Epidermal melanocyte (primary cell): ENCODE data around the gene MMP23B.

Source experiments
- DNase-seq: peaks from one replicate; pipeline ENCODE4 v3.0.0; 2011; ENCODE audit warnings: low spot score; ENCODE audit not compliant: insufficient read length

The MMP23B gene

GRCh38 chr1:1602304-1602967, 29.5 kb upstream of the MMP23B start:
- peak; percentile 26 for DNase-seq

DNA sequence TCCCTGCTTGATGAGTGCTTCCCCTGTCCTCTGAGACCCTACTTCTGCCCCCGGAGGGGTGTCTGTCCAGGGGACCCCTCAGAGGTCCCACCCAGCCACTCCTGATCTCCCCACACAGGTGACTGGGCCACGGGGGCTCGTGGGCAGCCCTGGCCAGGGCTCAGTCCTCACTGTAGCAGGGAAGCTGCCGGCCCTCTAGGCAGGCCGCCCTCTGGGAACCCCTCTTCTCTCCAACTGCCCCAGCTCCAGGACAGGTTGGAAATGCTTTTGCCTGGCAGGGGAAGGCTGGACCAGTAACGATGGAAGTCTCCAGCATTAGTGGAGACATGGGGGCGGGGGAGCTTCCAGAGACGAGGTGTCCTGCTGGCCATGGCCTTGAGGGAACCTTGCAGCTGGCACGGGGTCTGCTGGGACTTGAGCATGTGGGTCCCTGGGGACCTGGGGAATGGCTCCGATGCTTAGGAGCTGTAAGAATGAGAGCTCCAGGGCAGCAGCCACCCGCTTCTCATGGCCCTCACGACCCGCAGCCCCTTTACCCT, 28.9 kb upstream of the MMP23B start:
- DNase-seq = peak; percentile 16

DNA sequence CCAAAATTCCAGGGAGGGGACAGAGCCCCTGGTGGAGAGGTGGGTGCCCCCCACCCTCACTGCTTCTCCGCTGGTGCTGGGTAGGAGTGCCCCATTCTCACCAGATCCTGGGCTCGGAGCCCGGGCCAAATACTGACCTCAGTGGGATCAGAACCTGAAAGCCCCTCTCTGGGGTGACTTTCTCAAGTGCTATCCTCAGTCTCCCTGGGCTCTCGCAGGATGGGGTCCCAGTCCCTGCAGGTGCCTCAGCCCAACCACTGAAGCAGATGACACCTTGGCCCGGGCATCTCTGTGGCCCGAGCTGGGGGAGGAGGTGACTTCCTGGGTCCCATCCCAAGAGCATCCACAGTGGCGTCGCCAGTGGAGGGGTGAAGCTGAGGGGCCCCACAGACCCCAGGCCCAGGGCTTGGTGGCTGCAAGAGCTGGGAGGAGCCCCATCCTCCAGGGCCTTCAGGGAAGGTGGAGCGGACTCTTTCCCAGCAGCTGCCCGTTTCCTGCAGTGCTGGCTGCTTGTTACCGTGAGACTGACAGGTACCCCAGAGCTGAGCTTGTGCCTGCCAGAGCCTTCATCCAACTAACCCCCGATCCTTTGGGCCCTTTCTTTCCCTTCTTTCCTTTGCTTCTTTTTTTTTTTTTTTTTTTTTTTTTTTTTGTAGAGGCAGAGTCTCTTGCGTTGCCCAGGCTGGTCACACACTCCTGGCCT, 28.2 kb upstream of the MMP23B start:
- DNase-seq = no peak

GRCh38 chr1:1604374-1605033, 27.5 kb upstream of the MMP23B start:
- no peak for DNase-seq

GRCh38 chr1:1605034-1605591, 26.9 kb upstream of the MMP23B start:
- no peak for DNase-seq

DNA sequence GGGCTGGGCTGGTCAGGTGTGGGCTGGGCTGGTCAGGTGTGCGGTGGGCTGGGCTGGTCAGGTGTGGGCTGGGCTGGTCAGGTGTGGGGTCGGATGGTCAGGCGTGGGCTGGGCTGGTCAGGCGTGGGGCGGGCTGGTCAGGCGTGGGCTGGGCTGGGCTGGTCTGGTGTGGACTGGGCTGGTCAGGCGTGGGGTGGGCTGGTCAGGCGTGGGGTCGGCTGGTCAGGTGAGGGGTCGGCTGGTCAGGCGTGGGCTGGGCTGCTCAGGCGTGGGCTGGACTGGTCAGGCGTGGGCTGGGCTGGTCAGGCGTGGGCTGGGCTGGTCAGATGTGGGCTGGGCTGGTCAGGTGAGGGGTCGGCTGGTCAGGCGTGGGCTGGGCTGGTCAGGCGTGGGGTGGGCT, 26.2 kb upstream of the MMP23B start:
- DNase-seq = no peak

DNA sequence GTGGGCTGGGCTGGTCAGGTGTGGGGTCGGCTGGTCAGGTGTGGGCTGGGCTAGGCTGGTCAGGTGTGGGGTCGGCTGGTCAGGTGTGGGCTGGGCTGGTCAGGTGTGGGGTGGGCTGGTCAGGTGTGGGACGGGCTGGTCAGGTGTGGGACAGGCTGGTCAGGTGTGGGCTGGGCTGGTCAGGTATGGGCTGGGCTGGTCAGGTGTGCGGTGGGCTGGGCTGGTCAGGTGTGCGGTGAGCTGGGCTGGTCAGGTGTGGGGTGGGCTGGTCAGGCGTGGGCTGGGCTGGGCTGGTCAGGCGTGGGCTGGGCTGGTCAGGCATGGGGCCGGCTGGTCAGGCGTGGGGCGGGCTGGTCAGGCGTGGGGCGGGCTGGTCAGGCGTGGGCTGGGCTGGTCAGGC, 25.7 kb upstream of the MMP23B start:
- no peak for DNase-seq

DNA sequence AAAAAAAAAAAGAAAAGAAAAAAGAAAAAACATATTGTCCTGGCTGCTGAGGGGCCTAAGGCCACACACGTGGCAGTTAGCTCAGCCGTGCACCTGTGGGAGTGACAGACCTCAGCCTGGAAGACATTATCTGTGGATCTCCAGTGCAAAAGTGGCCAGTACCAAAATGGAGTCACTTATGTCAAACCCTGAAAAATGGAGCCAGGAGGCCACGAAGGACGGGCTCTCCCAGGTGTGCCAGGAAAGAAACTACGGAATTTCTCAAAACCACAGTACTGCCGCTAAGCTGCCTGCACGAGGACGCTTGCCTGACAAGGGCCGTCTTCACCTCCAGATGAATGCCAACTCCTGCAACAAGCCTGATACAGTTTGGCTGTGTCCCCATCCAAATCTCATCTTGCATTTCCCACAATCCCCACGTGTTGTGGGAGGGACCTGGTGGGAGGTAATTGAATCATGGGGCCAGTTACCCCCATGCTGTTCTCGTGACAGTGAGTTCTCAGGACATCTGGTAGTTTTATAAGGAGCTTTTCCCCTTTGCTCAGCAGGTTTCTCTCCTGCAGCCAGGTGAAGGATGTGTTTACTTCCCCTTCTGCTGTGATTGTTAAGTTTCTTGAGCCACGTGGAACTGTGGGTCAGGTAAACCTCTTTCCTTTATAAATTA, 22.0 kb upstream of the MMP23B start:
- DNase-seq = no peak

GRCh38 chr1:1610796-1611195, 21.2 kb upstream of the MMP23B start:
- DNase-seq = no peak

- DNase-seq = no peak
These were observed 19.9 kb upstream of the MMP23B start for GRCh38 chr1:1612104-1612400.

DNA sequence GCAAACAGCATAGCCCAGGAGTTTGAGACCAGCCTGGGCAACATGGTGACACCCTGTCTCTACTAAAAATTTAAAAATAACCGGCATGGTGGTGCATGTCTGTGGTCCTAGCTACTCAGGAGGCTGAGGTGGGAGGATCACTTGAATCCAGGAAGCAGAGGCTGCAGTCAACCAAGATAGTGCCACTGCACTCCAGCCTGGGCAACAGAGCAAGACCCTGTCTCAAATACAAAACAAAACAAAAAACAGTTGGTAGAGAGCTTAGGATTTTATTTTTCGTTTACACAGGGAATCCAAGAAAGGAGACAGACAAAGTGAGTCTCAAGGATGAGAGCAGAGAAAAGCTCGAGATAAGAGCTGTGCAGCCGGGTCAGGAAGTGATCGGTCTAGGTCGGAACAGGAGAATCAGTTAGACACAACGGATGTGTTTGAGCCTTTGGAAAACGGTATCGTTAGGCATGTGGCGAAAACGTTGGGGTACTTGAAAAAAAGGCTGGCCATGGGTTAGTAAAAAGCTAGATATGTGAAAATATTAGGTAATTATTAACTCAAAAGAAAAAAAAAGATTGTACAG, 18.4 kb upstream of the MMP23B start:
- no peak for DNase-seq

GRCh38 chr1:1614204-1614953, 17.6 kb upstream of the MMP23B start:
- no peak for DNase-seq

- no peak for DNase-seq
These were observed 17.1 kb upstream of the MMP23B start for GRCh38 chr1:1614954-1615255.

GRCh38 chr1:1615256-1616044, 16.5 kb upstream of the MMP23B start, which contains the start of gene MIB2:
Gene MIB2 (plus strand): TSS chr1:1615500. CDS start chr1:1623453, 7,953 bp downstream.
- peak; percentile 100 for DNase-seq

GRCh38 chr1:1616045-1616790, 15.8 kb upstream of the MMP23B start:
- DNase-seq = peak; percentile 82

DNA sequence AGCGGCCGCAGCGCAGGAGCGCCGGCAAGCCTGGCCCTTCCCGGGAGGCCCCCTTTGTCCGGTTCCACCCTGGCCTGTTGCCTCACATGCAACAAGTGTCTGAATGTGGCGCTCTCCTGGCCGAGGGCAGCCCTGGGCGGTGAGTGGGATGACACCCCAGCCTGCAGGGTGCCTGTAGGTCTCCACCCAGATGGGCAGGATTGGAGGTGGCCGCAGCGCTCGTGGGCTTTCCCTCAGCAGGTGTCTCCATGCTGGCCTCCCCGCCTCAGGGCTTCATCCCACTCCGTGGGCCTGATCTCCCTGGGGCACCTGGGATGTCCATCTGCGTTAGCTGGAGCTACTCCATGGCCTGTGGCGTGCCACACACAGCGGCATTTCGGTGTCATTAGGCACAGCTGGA, 15.1 kb upstream of the MMP23B start:
- no peak for DNase-seq

- DNase-seq = no peak
These were observed 14.5 kb upstream of the MMP23B start for GRCh38 chr1:1617516-1617915.

- DNase-seq = no peak
These were observed 14.0 kb upstream of the MMP23B start for GRCh38 chr1:1617925-1618324.

DNA sequence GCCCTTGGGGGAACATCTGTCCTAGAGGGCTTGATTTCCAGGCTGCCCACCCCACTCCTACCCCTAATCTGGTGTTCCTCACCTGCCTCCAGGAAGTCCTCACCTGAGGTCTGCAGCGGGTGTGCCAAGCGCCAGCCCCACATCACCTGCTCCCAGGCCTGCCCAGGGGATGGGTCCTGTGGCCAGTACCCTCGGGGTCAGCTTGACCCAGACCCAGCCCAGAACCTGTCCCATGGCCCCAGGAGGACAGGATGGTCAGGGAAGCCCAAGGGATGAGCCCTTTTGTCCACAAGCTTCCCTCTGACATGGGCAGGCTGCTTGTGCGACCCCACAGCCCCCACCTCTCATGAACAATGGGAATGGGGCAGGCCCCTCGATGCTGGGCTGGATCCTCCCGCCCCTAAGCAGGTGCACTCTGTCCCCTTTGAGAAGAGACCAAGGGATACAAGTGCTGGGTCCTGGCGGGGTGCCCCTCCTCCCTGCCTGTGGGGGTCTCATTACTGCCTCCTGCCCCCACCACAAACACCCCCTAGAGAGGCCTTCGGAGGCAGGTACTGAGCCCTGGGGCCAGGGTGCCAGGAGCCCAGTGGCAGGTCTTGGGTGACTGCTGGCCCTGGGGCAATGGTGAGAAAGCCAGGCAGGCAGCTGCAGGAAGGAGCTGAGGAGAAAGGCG, 13.4 kb upstream of the MMP23B start:
- no peak for DNase-seq
